ENCODE data around the gene ZNF341. TPM values are rescaled to one million over a fixed set of nuclear protein-coding genes. Genes with fewer than 3 reads are reported as not detected.

The ZNF341 gene
- total RNA-seq, 1 donor from 2014 or later: 1.8 TPM

DNA sequence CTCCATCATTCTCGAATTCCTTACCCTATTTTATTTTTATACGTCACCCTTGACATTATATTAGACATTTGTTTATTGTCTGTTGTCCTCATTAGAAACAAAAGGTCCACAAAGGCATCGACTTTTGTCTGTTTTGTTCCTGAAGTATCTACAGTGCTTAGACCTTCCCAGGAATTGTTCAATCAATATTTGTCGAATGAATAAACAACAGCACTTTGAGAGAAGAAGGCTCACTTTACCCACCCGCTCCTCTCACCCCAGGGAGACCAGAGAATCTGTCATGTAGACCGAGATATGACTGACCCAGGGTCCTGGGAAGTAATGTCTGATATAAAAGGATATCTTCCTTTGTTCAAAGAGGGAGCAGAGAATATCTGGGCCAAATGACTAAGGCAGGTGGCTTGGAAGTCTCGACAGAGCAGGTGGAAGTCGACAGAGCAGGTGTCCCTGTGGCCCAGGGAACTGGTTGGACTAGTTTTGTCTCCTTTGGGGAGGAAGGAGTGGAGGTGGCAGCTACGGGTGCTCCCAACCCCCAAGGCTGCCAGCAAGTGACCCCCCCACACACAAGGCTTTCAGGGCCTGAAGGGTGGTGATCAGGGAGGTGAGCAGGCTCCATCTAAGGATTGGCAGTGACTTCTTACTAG, 64.6 kb downstream of the ZNF341 start:
- peak; percentile 13 for DNase-seq

DNA sequence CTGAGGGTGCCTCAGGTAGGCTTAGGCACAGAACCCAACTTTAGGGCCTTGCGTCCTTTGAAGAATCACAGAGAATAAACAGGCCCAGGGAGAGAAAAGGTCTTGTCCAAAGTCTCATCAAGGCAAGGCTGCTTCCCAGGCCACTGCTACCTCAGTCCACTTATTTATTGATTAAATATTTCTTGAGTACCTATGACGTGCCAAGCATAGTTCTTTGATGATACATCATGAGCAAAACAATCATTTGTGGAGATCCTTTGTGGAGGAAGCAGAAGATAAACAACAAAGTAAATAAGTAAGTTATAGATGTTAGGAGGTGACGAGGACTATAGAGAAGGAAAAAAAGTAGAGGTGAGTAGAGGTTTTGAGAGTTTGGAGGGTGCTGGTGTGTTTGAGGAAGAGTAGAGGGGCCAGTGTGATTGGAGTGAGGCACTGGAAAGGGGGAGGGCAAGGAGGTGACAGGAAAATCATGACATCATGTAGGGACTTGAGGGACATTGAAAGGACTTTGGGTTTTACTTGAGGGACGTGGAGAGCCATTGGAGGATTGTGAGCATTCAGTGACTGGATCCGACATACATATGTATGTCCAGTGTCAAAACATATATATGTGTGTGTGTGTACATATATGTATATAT, 65.2 kb downstream of the ZNF341 start:
- no peak for DNase-seq

DNA sequence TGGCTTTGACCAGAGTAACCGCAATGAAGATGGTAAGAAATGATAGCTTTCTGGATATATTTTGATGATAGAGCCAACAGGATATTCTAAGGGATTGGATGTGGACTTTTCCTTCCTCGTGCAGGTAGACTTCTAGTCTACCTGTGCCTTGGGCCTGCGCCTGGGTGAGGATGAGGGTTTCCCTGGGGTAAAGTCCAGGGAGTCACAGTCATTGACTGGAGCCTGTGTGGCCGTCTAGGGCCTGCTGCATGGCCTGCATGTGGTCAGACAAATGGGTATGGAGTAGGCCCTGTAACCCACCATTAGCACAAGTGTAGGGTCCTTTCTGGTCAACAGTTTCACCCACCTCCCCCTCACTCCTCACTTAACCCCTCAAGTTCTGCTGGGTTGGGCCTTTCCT, 66.6 kb downstream of the ZNF341 start:
- DNase-seq: no peak

DNA sequence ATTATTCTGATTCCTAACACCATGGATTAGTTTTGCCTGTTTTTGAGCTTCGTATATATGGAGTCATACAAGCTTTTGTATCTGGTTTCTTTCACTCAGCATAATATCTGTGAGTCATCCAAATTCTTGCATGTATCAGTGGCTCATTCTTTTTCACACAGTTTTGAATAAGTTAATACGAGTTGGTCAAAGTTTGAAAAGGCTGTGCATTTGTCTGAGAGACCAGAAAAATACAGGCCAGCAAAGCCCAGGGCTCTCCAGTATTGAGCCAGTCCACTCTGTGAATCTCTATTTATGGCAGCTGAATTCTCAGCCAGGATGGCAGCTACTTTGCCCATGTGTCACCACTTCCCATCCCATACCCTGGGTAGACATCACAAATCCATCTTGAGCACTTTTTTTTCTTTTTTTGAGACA, 72.1 kb downstream of the ZNF341 start:
- DNase-seq: peak; percentile 6

DNA sequence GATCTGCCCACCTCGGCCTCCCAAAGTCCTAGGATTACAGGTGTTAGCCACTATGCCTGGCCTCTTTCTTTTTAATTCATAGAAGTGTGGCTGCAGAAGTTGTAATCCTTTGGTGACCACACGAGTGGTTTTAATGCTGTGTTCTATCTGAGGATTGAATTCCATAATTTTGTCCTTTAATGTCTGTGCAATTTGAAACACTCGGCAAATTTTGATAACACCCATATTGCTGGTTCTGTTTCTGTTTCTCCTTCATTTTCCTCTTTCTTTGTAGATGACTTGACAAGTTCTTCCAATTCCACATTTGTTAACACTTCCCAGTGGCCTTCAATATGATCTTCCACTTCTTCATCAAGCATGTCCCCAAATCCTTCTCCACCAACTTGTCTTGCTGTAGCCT, 76.6 kb downstream of the ZNF341 start:
- no peak for DNase-seq

DNA sequence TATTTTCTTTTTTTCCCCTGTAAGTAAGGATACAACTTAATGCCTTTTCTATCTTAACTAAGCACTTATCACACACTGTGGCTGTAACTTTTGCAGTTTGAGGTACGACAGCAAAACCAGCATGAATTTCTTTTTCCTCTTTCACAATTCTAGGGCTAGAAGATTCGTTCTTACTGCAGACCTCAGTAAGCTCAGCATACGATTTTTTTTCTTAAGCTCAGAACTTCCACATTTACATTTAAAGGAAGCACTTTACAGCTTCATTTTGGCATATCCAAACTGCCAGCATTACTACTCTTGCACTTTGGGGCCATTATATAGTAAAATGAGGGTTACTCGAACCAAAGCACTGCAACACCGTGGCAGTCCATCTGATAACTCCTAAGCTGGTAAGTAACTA, 78.5 kb downstream of the ZNF341 start:
- DNase-seq: no peak

DNA sequence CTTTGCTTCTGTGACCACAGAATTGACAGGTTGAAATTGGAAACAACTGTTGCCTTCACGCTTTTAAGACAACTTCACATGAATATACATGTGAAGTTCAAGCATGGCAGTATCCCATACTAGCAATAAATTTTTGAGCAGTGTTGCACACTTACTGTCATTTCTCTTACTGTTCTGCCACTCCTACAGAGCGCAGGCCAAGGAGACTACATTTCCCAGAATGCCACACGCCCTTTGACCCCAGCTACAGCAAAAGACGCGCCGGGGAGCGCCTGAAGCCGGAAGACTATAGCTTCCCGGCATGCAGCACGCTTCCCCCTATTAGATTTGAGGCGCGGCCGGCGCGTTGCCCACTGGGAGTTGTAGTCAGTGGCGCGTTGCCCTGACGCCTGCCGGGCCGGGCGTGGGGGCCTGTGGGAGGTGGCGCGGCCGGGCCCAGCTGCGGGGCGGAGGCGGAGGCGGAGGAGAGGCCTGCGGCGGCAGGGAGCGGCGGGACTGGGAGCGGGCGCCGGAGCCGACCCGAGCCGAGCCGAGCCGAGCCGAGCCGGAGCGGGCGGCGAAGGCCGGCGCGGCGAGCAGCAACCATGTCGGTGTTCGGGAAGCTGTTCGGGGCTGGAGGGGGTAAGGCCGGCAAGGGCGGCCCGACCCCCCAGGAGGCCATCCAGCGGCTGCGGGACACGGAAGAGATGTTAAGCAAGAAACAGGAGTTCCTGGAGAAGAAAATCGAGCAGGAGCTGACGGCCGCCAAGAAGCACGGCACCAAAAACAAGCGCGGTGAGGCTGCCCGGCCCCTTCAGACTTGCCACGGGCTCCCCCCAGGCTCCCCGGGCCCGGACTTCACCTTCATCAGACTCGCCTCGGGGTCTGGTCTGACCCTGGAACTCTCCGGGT, 79.3 kb downstream of the ZNF341 start, which contains the start of gene CHMP4B:
Gene CHMP4B, plus strand, starts transcription at position 464 of the 891 bp plus-strand sequence. Its CDS starts 121 bp downstream, at position 585.
- DNase-seq: peak; percentile 99

DNA sequence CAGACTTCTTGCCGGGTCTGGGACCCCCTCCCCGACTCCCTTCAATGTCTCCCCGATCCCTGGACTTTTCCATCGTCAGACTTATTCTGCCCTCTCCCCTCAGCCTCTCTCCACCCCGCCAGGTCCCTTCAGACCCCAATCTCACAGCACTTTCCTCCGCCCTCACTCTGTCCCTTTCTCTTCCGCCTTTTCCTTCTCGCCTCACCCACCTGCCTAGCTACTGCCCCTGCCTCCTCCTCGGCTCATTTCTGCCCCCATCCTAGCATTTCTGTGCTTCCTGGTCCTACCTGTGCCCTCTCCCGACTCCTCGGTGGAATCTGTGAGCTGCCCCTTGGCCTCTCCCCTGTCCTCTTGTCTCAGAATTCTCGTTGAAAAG, 80.0 kb downstream of the ZNF341 start:
- DNase-seq: no peak

DNA sequence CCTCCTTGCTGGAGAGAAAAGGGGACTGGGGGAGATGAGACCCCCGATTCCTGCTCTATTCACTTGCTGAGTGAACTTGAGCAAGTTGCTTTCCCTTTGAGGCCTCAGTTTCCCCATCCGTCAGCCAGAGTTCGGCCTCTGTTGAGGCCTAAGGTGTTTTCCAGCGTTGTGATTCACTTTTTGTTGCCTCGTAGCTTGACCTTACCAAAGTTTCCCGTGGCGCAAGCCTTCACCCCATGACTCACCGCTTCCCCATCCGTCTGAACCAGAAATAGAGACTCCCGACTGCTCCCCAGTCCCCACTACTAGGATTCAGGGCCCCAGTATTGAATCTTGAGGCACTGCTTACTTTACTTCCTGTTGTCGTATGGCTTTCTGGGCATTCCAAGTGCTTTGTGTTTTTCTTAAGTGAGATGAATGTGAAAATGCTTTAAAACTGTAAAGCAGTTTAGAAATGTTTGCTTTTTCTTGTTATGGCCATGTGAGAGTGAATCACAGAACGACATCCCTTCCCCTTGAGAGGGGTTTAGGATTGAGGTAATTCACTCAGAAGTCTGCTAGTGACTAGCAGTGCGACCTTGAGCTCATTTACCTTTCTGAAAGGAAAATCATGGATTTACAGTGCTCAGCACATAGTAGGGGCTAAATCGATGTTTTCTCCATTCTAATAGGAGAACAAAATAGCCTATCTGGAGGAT, 80.5 kb downstream of the ZNF341 start:
- DNase-seq: peak; percentile 38

DNA sequence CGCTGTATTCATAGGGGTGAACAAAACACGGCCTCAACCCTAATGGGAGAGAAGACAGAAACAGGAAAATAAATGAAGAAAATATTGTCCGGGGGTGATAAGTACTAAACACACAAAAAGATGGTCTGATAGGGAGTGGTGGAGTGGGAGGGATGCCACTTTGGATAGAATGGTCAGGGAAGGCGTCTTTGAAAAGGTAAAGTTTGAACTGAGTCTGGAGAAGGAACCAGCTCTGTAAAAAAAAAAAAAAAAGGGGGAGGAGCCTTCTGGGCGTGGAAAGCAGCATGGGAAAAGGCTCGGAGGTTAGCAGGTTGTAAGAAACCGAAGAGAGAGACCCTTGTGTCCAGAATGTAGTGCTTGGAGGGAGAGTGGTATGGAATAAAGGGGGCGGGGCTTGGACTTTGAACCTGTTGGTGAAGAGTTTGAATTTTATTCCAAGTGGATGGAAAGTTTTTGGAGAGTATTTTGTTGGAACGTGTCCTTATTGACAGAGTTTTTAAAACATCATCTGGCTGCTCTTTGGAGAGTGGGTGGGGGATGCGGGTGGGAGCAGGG, 81.2 kb downstream of the ZNF341 start:
- DNase-seq: peak; percentile 42

DNA sequence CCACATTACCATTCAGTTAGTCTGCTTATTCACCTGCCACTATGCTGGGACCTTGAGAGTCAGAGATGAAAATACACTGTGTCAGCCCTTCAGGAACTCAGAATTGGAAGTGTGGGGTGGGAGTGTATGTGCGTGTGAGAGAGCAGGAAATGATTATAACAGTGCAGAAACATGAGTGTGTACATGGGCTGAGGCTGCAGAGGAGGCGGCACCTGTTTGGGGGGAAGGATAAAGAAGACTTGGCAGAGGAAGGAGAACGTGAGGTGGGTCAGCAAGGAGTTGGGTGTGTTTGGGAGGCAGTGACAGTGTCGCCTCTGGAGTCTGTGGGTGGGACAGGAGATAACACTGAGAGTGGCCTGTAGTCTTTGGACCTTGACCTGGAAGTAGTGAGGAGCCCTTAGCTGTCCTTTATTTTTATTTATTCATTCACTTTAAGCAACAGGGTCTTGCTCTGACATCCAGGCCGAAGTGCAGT, 82.5 kb downstream of the ZNF341 start:
- DNase-seq: no peak

DNA sequence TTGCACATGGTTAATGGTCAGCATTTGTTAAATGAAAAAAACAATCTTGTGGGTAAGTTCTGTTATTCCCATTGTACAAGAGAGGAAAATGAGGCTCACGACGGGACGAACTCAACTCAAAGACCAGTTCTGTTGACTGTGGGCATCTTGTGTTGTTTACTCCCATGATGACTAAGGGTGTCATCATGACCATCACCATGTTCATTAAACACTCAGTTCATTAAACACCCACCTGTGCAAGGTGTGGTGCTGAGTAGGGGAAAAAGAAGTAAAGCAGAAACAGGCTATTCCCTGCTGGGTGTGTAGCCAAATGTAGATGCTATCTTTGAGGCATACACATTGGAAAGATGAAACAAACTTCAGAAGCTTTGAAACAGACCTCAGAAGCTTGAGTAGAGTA, 83.9 kb downstream of the ZNF341 start:
- DNase-seq: no peak

DNA sequence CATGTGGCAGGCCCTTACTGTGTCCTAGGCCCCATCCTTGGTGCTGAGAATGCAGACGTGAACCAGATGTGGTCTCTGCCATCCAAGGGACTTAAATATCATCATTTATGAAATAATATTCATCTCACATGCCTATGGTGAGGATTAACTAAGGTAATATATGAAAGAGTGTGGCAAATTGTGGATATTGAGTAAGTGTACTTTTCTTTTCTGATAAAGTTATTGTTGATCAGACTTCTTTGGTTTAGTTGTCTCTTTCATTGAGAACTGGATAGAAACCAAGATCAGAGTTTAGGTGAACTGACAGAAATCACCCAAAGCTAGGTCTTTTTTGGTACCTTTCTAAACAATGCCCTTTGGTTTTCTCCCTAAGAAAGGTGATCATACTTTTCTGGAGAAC, 84.4 kb downstream of the ZNF341 start:
- no peak for DNase-seq

DNA sequence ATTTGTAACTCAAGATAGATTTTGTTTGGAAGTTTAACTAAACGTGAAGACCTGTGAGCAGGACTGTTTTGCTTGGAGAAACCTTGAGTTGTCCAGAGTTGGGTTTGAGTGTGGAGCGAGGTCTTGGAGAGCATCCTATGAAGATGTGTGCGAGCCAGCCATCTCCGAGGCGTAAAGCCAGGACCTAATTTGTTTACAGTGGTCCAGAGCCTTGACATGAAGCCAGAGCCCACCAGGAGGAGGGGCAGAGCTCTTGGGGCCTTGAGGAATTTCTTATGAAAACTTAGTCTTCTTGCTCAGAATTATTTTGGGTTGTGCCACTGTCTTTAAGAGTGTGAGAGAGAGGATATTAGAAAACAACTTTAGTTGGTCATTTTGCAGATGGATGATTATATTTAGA, 85.6 kb downstream of the ZNF341 start:
- no peak for DNase-seq

DNA sequence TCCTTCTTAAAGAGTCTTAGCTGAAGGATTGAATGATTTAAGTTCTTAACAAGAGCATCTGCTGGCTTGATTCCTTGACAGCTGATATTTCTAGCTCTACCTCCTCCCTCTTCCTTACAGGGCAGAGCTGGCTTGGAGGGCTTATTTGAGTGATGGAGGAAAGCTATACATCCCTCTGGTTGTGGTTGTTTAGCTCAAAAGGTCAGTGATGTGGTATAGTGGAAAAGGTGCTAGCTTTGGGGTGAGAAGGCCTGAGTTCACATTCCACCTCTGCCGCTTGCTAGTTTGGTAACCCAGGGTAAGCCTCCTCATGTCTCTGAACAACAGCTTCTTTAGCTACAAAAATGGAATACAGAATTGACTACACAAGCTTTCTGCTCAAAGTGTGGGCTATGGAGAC, 87.7 kb downstream of the ZNF341 start:
- DNase-seq: no peak

DNA sequence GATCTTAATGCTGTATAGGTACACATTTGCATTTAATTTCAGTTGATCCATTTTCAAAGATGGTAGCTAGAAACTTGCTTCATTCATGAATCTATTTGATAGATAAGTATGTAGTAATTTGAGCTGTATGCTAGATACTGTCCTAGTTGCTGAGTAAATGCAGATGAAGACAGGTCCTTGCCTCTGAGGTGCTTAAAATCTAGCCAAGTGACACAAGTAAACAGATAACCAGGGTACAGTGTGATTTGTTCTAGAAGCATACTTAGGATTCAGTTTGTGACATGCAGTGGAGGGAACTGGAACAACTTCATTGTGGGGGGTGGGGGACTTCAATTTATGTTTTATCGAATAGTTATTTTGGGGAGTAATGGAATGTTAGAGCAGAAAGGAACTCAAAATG, 88.6 kb downstream of the ZNF341 start:
- DNase-seq: no peak

DNA sequence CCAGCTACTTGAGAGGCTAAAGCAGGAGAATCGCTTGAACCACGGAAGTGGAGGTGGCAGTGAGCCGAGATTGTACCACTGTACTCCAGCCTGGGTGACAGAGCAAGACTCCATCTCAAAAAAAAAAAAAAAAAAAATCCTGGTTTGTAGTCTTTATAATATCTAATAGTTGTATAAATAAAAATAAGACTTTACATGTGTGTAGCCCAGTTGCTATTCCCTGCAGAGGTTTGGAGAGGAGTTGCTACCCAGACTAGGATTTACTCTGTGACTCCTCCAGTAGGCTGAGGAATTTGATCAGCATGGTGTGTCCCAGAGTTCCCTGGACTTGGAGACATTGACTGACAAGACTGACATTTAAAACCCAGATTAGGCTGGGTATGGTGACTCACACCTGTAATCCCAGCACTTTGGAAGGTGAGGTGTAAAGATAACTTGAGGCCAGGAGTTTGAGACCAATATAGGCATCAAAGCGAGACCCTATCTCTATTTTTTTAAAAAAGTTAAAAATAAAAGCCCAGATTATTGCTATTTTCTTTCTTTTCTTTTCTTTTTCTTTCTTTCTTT, 89.6 kb downstream of the ZNF341 start:
- no peak for DNase-seq

DNA sequence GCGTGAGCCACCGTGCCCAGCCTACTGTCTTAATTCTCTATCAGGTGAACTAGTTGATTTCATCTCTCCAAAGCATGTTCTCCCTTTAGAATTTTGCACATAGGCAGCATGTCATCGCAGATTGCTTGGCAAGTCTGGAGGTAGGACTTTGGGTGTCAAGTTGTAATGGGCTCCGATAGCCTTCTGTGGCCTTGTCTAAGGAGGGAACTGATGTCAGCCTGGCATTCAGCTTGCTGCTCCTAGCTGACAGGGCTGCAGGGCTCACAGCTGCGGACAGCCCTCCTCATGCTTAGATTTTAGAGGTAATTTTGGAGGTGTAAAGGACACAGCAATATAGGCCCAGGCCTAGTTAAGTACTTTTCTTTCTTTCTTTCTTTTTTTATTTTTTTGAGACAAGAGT, 90.6 kb downstream of the ZNF341 start:
- no peak for DNase-seq

DNA sequence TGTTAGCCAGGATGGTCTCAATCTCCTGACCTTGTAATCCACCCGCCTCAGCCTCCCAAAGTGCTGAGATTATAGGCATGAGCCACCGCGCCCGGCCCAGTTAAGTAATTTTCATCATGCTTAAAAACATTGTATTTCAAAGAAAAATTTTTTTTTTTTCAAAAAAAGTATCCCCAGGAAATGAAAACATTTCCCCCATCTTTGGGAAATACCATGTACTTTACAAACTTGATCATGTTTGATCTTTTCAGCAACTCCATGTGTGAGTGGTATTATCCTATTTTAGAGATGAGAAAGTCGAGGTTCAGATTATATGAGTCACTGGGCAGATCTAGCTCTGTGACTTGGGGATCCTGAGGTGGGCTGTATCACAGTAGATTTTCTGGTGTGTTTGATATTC, 91.2 kb downstream of the ZNF341 start:
- DNase-seq: no peak

DNA sequence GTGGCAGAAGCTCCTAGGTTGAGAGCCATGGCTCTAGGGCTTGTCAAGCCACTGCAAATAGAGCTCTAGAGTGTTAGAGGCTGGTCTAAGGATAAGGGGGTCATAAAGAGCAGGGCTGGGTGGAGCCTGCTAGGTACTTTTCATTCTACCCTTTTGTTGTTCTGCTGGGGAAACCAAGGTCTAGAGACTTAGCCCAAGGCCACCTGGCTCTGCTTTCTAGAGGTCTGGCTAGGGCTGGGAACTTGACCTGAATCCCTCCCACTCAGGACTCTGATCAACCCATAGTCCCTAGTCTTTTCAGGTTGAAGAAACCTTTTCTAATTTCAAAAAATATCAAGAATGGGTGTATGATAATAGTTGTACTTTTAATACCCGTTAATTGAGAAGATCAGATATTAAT, 93.1 kb downstream of the ZNF341 start:
- no peak for DNase-seq

DNA sequence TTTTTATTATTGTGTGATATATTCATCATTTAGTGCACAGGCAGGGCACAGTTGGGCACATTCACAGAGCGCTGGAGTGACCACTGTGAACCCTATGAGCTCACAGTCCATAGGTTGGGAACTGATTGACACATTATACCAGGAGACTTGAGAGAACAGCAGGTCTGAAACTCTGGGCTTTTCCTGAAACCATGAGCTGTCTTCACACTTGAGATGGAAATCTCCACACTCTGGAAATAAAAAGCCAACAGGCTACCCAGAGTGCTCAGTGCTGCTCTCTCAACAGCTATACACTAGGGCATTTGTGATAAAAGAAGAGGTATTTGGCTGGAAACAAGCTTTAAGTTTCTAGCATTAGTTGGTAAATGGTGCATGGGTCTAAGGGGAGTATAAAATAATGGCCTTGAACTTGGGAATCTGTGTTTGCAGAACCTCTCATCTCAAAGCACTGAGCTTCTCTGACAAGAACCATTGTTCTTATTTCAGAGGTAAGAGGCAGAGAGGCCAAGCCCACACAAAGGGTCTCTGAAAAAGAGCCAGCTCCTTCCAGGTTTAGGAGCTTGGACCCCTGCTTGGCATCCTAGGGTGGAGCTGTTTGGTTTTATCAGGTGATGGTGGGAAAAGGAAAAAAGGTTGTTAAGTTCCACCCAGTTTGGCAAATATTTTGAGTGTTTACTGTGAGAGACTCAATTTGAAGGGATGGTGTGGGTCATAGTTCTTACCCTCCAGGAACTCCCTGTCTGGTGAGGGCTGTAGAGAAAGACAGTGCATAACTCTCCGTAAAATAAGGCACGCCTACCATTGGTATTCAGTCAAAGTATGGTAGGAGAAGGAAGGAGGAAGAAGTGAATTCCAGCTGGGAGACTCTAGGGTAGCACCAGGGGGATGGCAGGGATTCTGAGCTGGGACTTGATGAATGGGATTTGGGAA, 93.8 kb downstream of the ZNF341 start:
- no peak for DNase-seq
